PC-9 (cell line): Measurements from ENCODE around the gene MAGI1.

Source experiments
- EZH2 ChIP-seq: fragments of 200-600 bp; sonication (generic); IDR thresholded peaks from 2 replicates; pipeline ENCODE4 v1.8.0; 2017; ENCODE audit warnings: antibody characterized with exemption, low read depth
- TF ChIP-seq, protein P1 (sequence below): fragments of 200-600 bp; sonication (generic); conservative IDR thresholded peaks from 2 replicates; pipeline ENCODE4 v1.6.1; 2017; ENCODE audit warnings: mixed run types, antibody characterized with exemption, mild to moderate bottlenecking, moderate library complexity

DNA sequence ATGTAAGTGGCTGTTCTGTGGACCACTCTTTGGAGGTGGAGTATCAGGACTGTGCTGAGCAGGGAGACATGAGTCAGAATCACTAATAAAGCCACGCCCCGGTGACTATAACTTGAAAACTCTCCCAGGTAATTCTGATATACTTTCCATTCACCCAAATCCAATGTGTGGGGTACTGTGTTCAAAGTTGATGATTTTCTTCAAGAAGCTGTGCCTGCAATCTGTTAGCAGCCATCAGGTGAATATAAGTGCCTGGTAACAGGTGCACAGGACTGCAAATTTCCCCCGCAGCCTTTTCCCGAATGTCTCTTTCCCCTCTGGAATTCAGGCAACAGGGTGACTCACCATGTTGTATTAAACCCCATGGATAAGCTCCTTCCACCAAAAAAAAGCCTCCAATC is 17.0 kb downstream of the MAGI1 start:
- TF ChIP-seq, protein P1, sequence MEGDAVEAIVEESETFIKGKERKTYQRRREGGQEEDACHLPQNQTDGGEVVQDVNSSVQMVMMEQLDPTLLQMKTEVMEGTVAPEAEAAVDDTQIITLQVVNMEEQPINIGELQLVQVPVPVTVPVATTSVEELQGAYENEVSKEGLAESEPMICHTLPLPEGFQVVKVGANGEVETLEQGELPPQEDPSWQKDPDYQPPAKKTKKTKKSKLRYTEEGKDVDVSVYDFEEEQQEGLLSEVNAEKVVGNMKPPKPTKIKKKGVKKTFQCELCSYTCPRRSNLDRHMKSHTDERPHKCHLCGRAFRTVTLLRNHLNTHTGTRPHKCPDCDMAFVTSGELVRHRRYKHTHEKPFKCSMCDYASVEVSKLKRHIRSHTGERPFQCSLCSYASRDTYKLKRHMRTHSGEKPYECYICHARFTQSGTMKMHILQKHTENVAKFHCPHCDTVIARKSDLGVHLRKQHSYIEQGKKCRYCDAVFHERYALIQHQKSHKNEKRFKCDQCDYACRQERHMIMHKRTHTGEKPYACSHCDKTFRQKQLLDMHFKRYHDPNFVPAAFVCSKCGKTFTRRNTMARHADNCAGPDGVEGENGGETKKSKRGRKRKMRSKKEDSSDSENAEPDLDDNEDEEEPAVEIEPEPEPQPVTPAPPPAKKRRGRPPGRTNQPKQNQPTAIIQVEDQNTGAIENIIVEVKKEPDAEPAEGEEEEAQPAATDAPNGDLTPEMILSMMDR = no peak
- TF ChIP-seq EZH2 = no peak
